PC-9 (cell line): ENCODE measurements around the gene SHFL. TPM values are rescaled to one million over a fixed set of nuclear protein-coding genes. Genes with fewer than 3 reads are reported as not detected.

Experiments
- BruUV-seq: library from RNA; stranded (reverse); fragments of 400-500 nt; replicated peaks from 2 replicates; lab custom pipeline; 2021; lab: Mats Ljungman, UMichigan
- CTCF ChIA-PET: fragments of 300-600 bp; sonication (Branson Sonifier 250); formaldehyde crosslinking; loops from one replicate; lab custom pipeline; 2022; ENCODE audit warnings: antibody characterized with exemption; lab: Charles Lee
- POLR2A ChIA-PET: fragments of 300-600 bp; sonication (Branson Sonifier 250); formaldehyde crosslinking; loops from one replicate; lab custom pipeline; 2022; ENCODE audit warnings: antibody characterized with exemption; ENCODE audit not compliant: unreplicated experiment; lab: Charles Lee
- DNase-seq, 2 experiments: peaks; one replicate each; pipeline versions ENCODE4 v3.0.0 to v3.0.0-alpha.2; 2015 to 2022; ENCODE audit warnings: mixed read lengths in 1 of 2
- H2AFZ ChIP-seq: fragments of 200-600 bp; sonication (generic); 2 replicates; pipeline ENCODE4 v1.8.1; 2017; ENCODE audit warnings: antibody characterized with exemption
- H3F3A ChIP-seq: fragments of 200-600 bp; sonication (generic); 2 replicates; pipeline ENCODE4 v1.8.1; 2017; ENCODE audit warnings: antibody characterized with exemption, mild to moderate bottlenecking, low read depth; ENCODE audit not compliant: insufficient read depth
- H3K27ac ChIP-seq: fragments of 200-600 bp; sonication (generic); 2 replicates; pipeline ENCODE4 v1.6.1; 2016; ENCODE audit warnings: mixed run types
- H3K27me3 ChIP-seq: fragments of 200-600 bp; sonication (generic); 2 replicates; pipeline ENCODE4 v1.6.1; 2016; ENCODE audit warnings: low read depth, mixed run types; ENCODE audit not compliant: insufficient read depth
- H3K36me3 ChIP-seq: fragments of 200-600 bp; sonication (generic); 2 replicates; pipeline ENCODE4 v1.6.1; 2016; ENCODE audit warnings: low read depth, mixed run types
- H3K4me1 ChIP-seq: fragments of 200-600 bp; sonication (generic); replicated peaks from 2 replicates; pipeline ENCODE4 v1.6.1; 2016; ENCODE audit warnings: mixed run types; ENCODE audit not compliant: insufficient read depth
- H3K4me2 ChIP-seq: fragments of 200-600 bp; sonication (generic); 2 replicates; pipeline ENCODE4 v1.6.1; 2017; ENCODE audit warnings: mixed run types
- H3K4me3 ChIP-seq: fragments of 200-600 bp; sonication (generic); 2 replicates; pipeline ENCODE4 v1.6.1; 2016; ENCODE audit warnings: mixed run types
- H3K79me2 ChIP-seq: fragments of 200-600 bp; sonication (generic); 2 replicates; pipeline ENCODE4 v1.6.1; 2017; ENCODE audit warnings: low read depth, mixed run types
- H3K9me2 ChIP-seq: fragments of 200-600 bp; sonication (generic); 2 replicates; pipeline ENCODE4 v1.8.1; 2017; ENCODE audit warnings: mild to moderate bottlenecking; ENCODE audit not compliant: insufficient read depth
- H3K9me3 ChIP-seq: fragments of 200-600 bp; sonication (generic); 2 replicates; pipeline ENCODE4 v1.8.1; 2016; ENCODE audit warnings: low read depth; ENCODE audit not compliant: insufficient read depth
- H4K20me1 ChIP-seq: fragments of 200-600 bp; sonication (generic); 2 replicates; pipeline ENCODE4 v1.8.1; 2017; ENCODE audit not compliant: insufficient read depth
- CTCF ChIP-seq: fragments of 200-600 bp; sonication (generic); conservative IDR thresholded peaks from 2 replicates; pipeline ENCODE4 v1.6.1; 2017; ENCODE audit warnings: mixed run types, antibody characterized with exemption, mild to moderate bottlenecking, moderate library complexity
- EZH2 ChIP-seq: fragments of 200-600 bp; sonication (generic); IDR thresholded peaks from 2 replicates; pipeline ENCODE4 v1.8.0; 2017; ENCODE audit warnings: antibody characterized with exemption, low read depth
- intact Hi-C: fragments of 100-400 bp; cut with micrococcal nuclease; formaldehyde crosslinking; loops from one replicate; pipeline ENCODE4 v1.10.0; 2022; ENCODE audit not compliant: unreplicated experiment
- total RNA-seq: library from RNA; stranded (reverse); gene quantifications from 2 replicates; pipeline ENCODE4 v1.2.3, GENCODE V29; 2021

The SHFL gene
- total RNA-seq, 1 experiment from 2014 or later, result 25.6 TPM

GRCh38 chr19:10120538-10121189 lies 34.5 kb downstream of the SHFL start:
- Histone ChIP-seq H3K9me2 (no peaks in the 10 kb centered on the region), H3K27me3 (no peaks in the 10 kb centered on the region), H3K79me2 (peaks cover 26% of the 10 kb centered on the region), H3K4me2 (peak overlapping the region; percentile 28; the same call in 1 of the 2 replicates), H3K27ac (no peak overlapping the region; the same call in 1 of the 2 replicates), H2AFZ (no peak overlapping the region), H3K4me1 (peaks cover 8% of the 10 kb centered on the region; the same call in 1 of the 2 replicates), H3K36me3 (0 out of 2 replicates have a peak, but pooled peaks cover 16% of the 10 kb centered on the region), H3F3A (peaks cover 60% of the 10 kb centered on the region), H3K4me3 (no peak overlapping the region), H4K20me1 (peaks cover 31% of the 10 kb centered on the region), H3K9me3 (no peaks in the 10 kb centered on the region)
- peak in 1 of 2 experiments; percentile 44 for DNase-seq
- intact Hi-C loops, result no loop called here
- CTCF ChIA-PET, result interaction anchor here (0.6 kb wide), 1 partner anchor 147 kb away, joined by 5 read pairs; no protein-coding TSS in a partner anchor
- POLR2A ChIA-PET, result interaction anchor here (0.6 kb wide), 1 partner anchor 24 kb away, joined by 10 read pairs; no protein-coding TSS in a partner anchor
- TF ChIP-seq CTCF, result no peak
- TF ChIP-seq EZH2, result no peak
- BruUV-seq, result no TSS peak

GRCh38 chr19:10122045-10122444 lies 35.9 kb downstream of the SHFL start:
- no peak overlapping the region; the same call in 1 of the 2 replicates for H3K27ac ChIP-seq
- H3K79me2 ChIP-seq, result peaks cover 26% of the 10 kb centered on the region
- no peak overlapping the region for H3K4me2 ChIP-seq
- peaks cover 63% of the 10 kb centered on the region for H3F3A ChIP-seq
- intact Hi-C loops, result no loop called here
- TF ChIP-seq EZH2 (no peak), CTCF (no peak)
- H3K4me1 ChIP-seq, result peaks cover 8% of the 10 kb centered on the region; the same call in 1 of the 2 replicates
- ChIA-PET POLR2A (no interaction called here), CTCF (no interaction called here)
- DNase-seq, result no peak
- no peaks in the 10 kb centered on the region for H3K27me3 ChIP-seq
- no TSS peak for BruUV-seq
- no peak overlapping the region for H3K4me3 ChIP-seq
- H3K9me2 ChIP-seq, result no peaks in the 10 kb centered on the region
- peaks cover 18% of the 10 kb centered on the region for H4K20me1 ChIP-seq
- no peaks in the 10 kb centered on the region for H3K9me3 ChIP-seq
- 0 out of 2 replicates have a peak, but pooled peaks cover 8% of the 10 kb centered on the region for H3K36me3 ChIP-seq
- H2AFZ ChIP-seq, result no peak overlapping the region

- Histone ChIP-seq H3K4me3 (no peak overlapping the region), H4K20me1 (no peaks in the 10 kb centered on the region), H3K27me3 (no peaks in the 10 kb centered on the region), H3K4me1 (peaks cover 8% of the 10 kb centered on the region; the same call in 1 of the 2 replicates), H3F3A (peaks cover 72% of the 10 kb centered on the region), H3K9me2 (no peaks in the 10 kb centered on the region), H3K27ac (no peak overlapping the region), H3K36me3 (0 out of 2 replicates have a peak, but pooled peaks cover 3% of the 10 kb centered on the region), H3K9me3 (no peaks in the 10 kb centered on the region), H3K4me2 (no peak overlapping the region), H3K79me2 (peaks cover 3% of the 10 kb centered on the region), H2AFZ (no peak overlapping the region)
- DNase-seq, result no peak
- CTCF ChIA-PET, result interaction anchor here (0.6 kb wide), 1 partner anchor 319 kb away, joined by 3 read pairs; no protein-coding TSS in a partner anchor
- no peak for TF ChIP-seq CTCF
- no peak for TF ChIP-seq EZH2
- POLR2A ChIA-PET, result no interaction called here
- intact Hi-C loops, result no loop called here
- BruUV-seq, result no TSS peak
Observed at GRCh38 chr19:10124429-10124828, 38.3 kb downstream of the SHFL start.
